ENCODE measurements around the gene LOC128125822.

GRCh38 chr6:63576147-63576772, 4.0 kb downstream of the LOC128125822 start:
- TF ChIP-seq, protein P1, sequence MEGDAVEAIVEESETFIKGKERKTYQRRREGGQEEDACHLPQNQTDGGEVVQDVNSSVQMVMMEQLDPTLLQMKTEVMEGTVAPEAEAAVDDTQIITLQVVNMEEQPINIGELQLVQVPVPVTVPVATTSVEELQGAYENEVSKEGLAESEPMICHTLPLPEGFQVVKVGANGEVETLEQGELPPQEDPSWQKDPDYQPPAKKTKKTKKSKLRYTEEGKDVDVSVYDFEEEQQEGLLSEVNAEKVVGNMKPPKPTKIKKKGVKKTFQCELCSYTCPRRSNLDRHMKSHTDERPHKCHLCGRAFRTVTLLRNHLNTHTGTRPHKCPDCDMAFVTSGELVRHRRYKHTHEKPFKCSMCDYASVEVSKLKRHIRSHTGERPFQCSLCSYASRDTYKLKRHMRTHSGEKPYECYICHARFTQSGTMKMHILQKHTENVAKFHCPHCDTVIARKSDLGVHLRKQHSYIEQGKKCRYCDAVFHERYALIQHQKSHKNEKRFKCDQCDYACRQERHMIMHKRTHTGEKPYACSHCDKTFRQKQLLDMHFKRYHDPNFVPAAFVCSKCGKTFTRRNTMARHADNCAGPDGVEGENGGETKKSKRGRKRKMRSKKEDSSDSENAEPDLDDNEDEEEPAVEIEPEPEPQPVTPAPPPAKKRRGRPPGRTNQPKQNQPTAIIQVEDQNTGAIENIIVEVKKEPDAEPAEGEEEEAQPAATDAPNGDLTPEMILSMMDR (IDR thresholded peaks at IDR 0.05) = no peak
- no peak for TF ChIP-seq POLR2A (IDR thresholded peaks at IDR 0.05)
- TF ChIP-seq EP300 (IDR thresholded peaks at IDR 0.05) = no peak
